HUES64 (cell line): ENCODE results near the gene BCL6B.

Experiments
- H3K27ac ChIP-seq: 2 replicates; pipeline ENCODE4 v1.7.0; 2013; ENCODE audit warnings: low read depth, low read length, inconsistent platforms
- H3K27me3 ChIP-seq: 2 replicates; pipeline ENCODE4 v1.6.1; 2013; ENCODE audit warnings: mild to moderate bottlenecking, low read length; ENCODE audit not compliant: insufficient read depth
- H3K36me3 ChIP-seq: 2 replicates; pipeline ENCODE4 v1.6.1; 2013; ENCODE audit warnings: mild to moderate bottlenecking, low read length; ENCODE audit not compliant: insufficient read depth
- H3K4me1 ChIP-seq: 2 replicates; pipeline ENCODE4 v1.6.1; 2013; ENCODE audit warnings: mild to moderate bottlenecking, low read length, moderate library complexity; ENCODE audit not compliant: insufficient read depth
- H3K4me3 ChIP-seq: 2 replicates; pipeline ENCODE4 v1.5.1; 2013; ENCODE audit warnings: mild to moderate bottlenecking, low read length, moderate library complexity
- H3K9ac ChIP-seq: 2 replicates; pipeline ENCODE4 v1.6.1; 2013; ENCODE audit warnings: mild to moderate bottlenecking, low read depth, low read length
- H3K9me3 ChIP-seq: 2 replicates; pipeline ENCODE4 v1.6.1; 2013; ENCODE audit warnings: low read depth, low read length; ENCODE audit not compliant: insufficient read depth
- WGBS: fragments of 150-250, 120-280 bp; methylation state at CpG from one replicate; pipeline ENCODE4 v1.1.7; 2013; ENCODE audit warnings: missing lambda C conversion rate; 5-methylcytosine and 5-hydroxymethylcytosine counted together

The BCL6B gene

GRCh38 chr17:7019839-7020519 is 2.9 kb upstream of the BCL6B start:
- Histone ChIP-seq H3K9ac (peak overlapping the region; percentile 71), H3K36me3 (peaks cover 10% of the 10 kb centered on the region; the same call in 1 of the 2 replicates), H3K27me3 (peaks cover 38% of the 10 kb centered on the region), H3K9me3 (no peaks in the 10 kb centered on the region), H3K4me3 (peak overlapping the region; percentile 54), H3K27ac (peak overlapping the region; percentile 53; the same call in 1 of the 2 replicates), H3K4me1 (peaks cover 4% of the 10 kb centered on the region; the same call in 1 of the 2 replicates)
- 22% methylated on average over 11 of the region's 16 CpGs for WGBS

- Histone ChIP-seq H3K4me1 (peaks cover 4% of the 10 kb centered on the region; the same call in 1 of the 2 replicates), H3K27ac (no peak overlapping the region), H3K4me3 (peak overlapping the region; percentile 50; the same call in 1 of the 2 replicates), H3K27me3 (peaks cover 38% of the 10 kb centered on the region), H3K9me3 (no peaks in the 10 kb centered on the region), H3K9ac (no peak overlapping the region), H3K36me3 (peaks cover 8% of the 10 kb centered on the region; the same call in 1 of the 2 replicates)
- WGBS: 79% methylated on average over 11 of the region's 11 CpGs
Measured at GRCh38 chr17:7020894-7021664, 1.8 kb upstream of the BCL6B start.

DNA sequence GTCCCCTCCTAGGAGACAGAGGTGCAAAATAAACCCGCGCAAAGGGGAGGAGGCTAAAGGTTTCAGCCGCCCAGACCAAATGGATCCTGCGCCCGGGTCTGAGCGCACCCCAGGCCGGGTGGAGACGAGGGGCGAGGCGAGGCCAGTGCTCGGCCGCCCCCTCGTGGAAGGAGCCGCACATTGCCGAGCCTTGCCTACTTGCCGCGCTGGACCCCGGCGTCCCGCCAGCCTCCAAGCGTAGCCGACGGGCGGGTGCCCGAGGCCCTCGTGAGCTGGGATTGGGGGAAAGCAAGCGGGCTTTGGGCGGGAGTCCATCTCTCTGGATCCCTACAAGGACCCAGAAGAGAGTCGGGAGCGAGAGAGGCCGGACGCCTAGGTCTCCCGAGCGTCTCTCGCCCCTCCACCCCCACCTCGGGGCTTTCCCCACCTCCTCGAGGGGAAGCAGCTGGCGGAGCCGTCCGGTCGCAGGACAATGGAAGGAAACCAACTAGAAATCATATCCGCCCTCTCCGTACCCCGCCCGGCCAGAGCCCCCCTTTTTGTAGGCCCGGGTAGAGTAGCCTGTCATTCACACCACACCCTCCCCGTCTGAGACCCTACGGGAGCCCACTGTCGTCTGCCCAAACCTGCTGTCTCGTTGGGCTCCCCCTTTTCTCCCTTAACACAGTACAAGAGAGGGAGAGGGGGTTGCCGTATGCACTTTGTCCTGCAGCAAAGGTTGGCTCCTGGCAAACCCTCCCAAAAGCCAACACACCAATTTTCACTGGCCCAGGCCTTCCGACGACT is 664 bp upstream of the BCL6B start:
- peaks cover 38% of the 10 kb centered on the region for H3K27me3 ChIP-seq
- H3K27ac ChIP-seq: no peak overlapping the region
- no peaks in the 10 kb centered on the region for H3K9me3 ChIP-seq
- 7% methylated on average over 53 of the region's 53 CpGs for WGBS
- H3K4me1 ChIP-seq: peaks cover 4% of the 10 kb centered on the region; the same call in 1 of the 2 replicates
- H3K9ac ChIP-seq: 0 out of 2 replicates have a peak overlapping the region, but pooled peaks have one; percentile 4
- H3K36me3 ChIP-seq: no peaks in the 10 kb centered on the region
- peak overlapping the region; percentile 50 for H3K4me3 ChIP-seq

- Histone ChIP-seq H3K27me3 (peaks cover 38% of the 10 kb centered on the region), H3K36me3 (no peaks in the 10 kb centered on the region), H3K4me1 (peaks cover 4% of the 10 kb centered on the region; the same call in 1 of the 2 replicates), H3K9me3 (no peaks in the 10 kb centered on the region), H3K27ac (no peak overlapping the region), H3K9ac (peak overlapping the region; percentile 3; the same call in 1 of the 2 replicates), H3K4me3 (peak overlapping the region; percentile 50)
- WGBS: 38% methylated on average over 51 of the region's 51 CpGs
Measured at GRCh38 chr17:7023576-7024401, 939 bp downstream of the BCL6B start.

DNA sequence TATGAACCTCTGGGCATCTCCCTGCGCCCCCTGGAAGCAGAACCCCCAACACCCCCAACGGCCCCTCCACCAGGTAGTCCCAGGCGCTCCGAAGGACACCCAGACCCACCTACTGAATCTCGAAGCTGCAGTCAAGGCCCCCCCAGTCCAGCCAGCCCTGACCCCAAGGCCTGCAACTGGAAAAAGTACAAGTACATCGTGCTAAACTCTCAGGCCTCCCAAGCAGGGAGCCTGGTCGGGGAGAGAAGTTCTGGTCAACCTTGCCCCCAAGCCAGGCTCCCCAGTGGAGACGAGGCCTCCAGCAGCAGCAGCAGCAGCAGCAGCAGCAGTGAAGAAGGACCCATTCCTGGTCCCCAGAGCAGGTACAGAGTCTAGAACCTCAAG is 1.5 kb downstream of the BCL6B start:
- Histone ChIP-seq H3K9ac (no peak overlapping the region), H3K27me3 (peaks cover 38% of the 10 kb centered on the region), H3K36me3 (no peaks in the 10 kb centered on the region), H3K9me3 (no peaks in the 10 kb centered on the region), H3K27ac (no peak overlapping the region), H3K4me1 (peaks cover 4% of the 10 kb centered on the region; the same call in 1 of the 2 replicates), H3K4me3 (no peak overlapping the region)
- 93% methylated on average over 8 of the region's 8 CpGs for WGBS

- no peaks in the 10 kb centered on the region for H3K4me1 ChIP-seq
- H3K27ac ChIP-seq: no peak overlapping the region
- no peaks in the 10 kb centered on the region for H3K36me3 ChIP-seq
- 93% methylated on average over 1 of the region's 1 CpG for WGBS
- H3K9me3 ChIP-seq: no peaks in the 10 kb centered on the region
- no peak overlapping the region for H3K4me3 ChIP-seq
- no peak overlapping the region for H3K9ac ChIP-seq
- H3K27me3 ChIP-seq: peaks cover 36% of the 10 kb centered on the region
Measured at GRCh38 chr17:7025245-7025644, 2.4 kb downstream of the BCL6B start.

GRCh38 chr17:7026471-7027115 is 3.7 kb downstream of the BCL6B start:
- Histone ChIP-seq H3K27me3 (peaks cover 23% of the 10 kb centered on the region), H3K36me3 (no peaks in the 10 kb centered on the region), H3K4me3 (no peak overlapping the region), H3K9me3 (no peaks in the 10 kb centered on the region), H3K9ac (no peak overlapping the region), H3K4me1 (no peaks in the 10 kb centered on the region), H3K27ac (no peak overlapping the region)
- WGBS: 94% methylated on average over 29 of the region's 29 CpGs

- Histone ChIP-seq H3K4me3 (no peak overlapping the region), H3K27ac (no peak overlapping the region), H3K4me1 (no peaks in the 10 kb centered on the region), H3K27me3 (peaks cover 16% of the 10 kb centered on the region), H3K9ac (no peak overlapping the region), H3K9me3 (no peaks in the 10 kb centered on the region), H3K36me3 (no peaks in the 10 kb centered on the region)
- WGBS: 89% methylated on average over 13 of the region's 13 CpGs
Measured at GRCh38 chr17:7027335-7027734, 4.5 kb downstream of the BCL6B start.

- WGBS: 92% methylated on average over 2 of the region's 3 CpGs
- no peak overlapping the region for H3K27ac ChIP-seq
- no peaks in the 10 kb centered on the region for H3K36me3 ChIP-seq
- H3K9ac ChIP-seq: no peak overlapping the region
- no peak overlapping the region for H3K4me3 ChIP-seq
- peaks cover under 1% of the 10 kb centered on the region; the same call in 1 of the 2 replicates for H3K27me3 ChIP-seq
- H3K4me1 ChIP-seq: no peaks in the 10 kb centered on the region
- H3K9me3 ChIP-seq: no peaks in the 10 kb centered on the region
Measured at GRCh38 chr17:7029096-7029495, 6.2 kb downstream of the BCL6B start.

DNA sequence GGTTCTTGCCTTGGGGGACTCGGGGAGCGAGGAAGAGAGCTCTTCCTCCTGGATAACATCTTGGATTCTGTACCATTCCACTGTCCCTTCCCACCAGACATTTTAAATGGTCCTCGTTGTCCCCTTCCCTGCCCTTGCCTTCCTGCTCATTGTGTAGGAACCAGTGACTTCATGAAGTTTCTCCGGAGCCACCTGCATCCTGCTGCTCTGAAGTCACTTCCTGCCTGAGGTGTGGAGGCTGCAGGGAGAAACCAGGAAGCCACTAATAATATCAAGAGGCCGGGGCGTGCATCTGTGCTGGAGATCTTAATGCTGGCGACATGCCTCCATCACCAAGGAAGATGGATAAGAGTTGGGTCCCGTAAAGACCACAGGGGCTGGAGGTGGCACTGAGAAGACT is 6.8 kb downstream of the BCL6B start:
- WGBS: 92% methylated on average over 8 of the region's 8 CpGs
- no peaks in the 10 kb centered on the region for H3K27me3 ChIP-seq
- H3K27ac ChIP-seq: no peak overlapping the region
- no peak overlapping the region for H3K4me3 ChIP-seq
- H3K9me3 ChIP-seq: no peaks in the 10 kb centered on the region
- H3K4me1 ChIP-seq: no peaks in the 10 kb centered on the region
- H3K9ac ChIP-seq: no peak overlapping the region
- H3K36me3 ChIP-seq: no peaks in the 10 kb centered on the region
